HG02678 (cell line): Measurements from ENCODE around the gene SEC24A.
"Not testable (repeated sequence)": the region's sequence is repeated elsewhere in the genome, so short reads cannot be mapped to it uniquely, and the experiment has no call there.

ENCODE experiments used
- ATAC-seq: cut with Tn5 transposase; IDR thresholded peaks from one replicate; pipeline ENCODE4 v1.9.1; 2021; ENCODE audit warnings: mild to moderate bottlenecking, moderate library complexity; ENCODE audit not compliant: unreplicated experiment

The SEC24A gene

GRCh38 chr5:134649163-134649835, 714 bp downstream of the SEC24A start:
- ATAC-seq = peak; percentile 5

GRCh38 chr5:134650660-134651059, 2.1 kb downstream of the SEC24A start:
- ATAC-seq = not testable (repeated sequence)

- ATAC-seq = no peak
Measured at GRCh38 chr5:134651531-134651930, 2.9 kb downstream of the SEC24A start.

- ATAC-seq = no peak
Measured at GRCh38 chr5:134656690-134657089, 8.1 kb downstream of the SEC24A start.

GRCh38 chr5:134659456-134659855, 10.9 kb downstream of the SEC24A start:
- no peak for ATAC-seq

GRCh38 chr5:134659922-134660321, 11.3 kb downstream of the SEC24A start:
- ATAC-seq = no peak

GRCh38 chr5:134662971-134663370, 14.4 kb downstream of the SEC24A start:
- ATAC-seq = no peak

- no peak for ATAC-seq
Measured at GRCh38 chr5:134664448-134664847, 15.9 kb downstream of the SEC24A start.

- ATAC-seq = not testable (repeated sequence)
Measured at GRCh38 chr5:134673546-134673945, 25.0 kb downstream of the SEC24A start.

GRCh38 chr5:134677357-134677756, 28.8 kb downstream of the SEC24A start:
- ATAC-seq = not testable (repeated sequence)

GRCh38 chr5:134690144-134690543, 41.6 kb downstream of the SEC24A start:
- ATAC-seq = not testable (repeated sequence)

GRCh38 chr5:134692722-134693121, 44.1 kb downstream of the SEC24A start:
- no peak for ATAC-seq

GRCh38 chr5:134708301-134708700, 59.7 kb downstream of the SEC24A start:
- ATAC-seq = no peak

- no peak for ATAC-seq
Measured at GRCh38 chr5:134714120-134714519, 65.5 kb downstream of the SEC24A start.

- ATAC-seq = no peak
Measured at GRCh38 chr5:134714541-134714940, 66.0 kb downstream of the SEC24A start.

- not testable (repeated sequence) for ATAC-seq
Measured at GRCh38 chr5:134715466-134715865, 66.9 kb downstream of the SEC24A start.

GRCh38 chr5:134724872-134725271, 76.3 kb downstream of the SEC24A start:
- ATAC-seq = no peak

GRCh38 chr5:134732819-134733218, 84.2 kb downstream of the SEC24A start:
- no peak for ATAC-seq

GRCh38 chr5:134735243-134735642, 86.7 kb downstream of the SEC24A start:
- ATAC-seq = no peak

- ATAC-seq = no peak
Measured at GRCh38 chr5:134736173-134736812, 87.7 kb downstream of the SEC24A start.

- ATAC-seq = peak; percentile 96
Measured at GRCh38 chr5:134738133-134738962, 89.8 kb downstream of the SEC24A start, which contains the start of gene CAMLG. Gene CAMLG (plus strand): TSS chr5:134738548. CDS start chr5:134738621, 73 bp downstream.
